Testis (tissue), 2 donors: Measurements from ENCODE around the gene RIPOR2.

Experiments used
- POLR2A ChIP-seq: fragments of 450-650 bp; IDR thresholded peaks from one replicate; pipeline ENCODE4 v1.6.1; 2017; ENCODE audit warnings: antibody characterized with exemption, mild to moderate bottlenecking, moderate library complexity
- TF ChIP-seq, protein P1 (sequence below), 3 experiments: fragments of 450-650 bp in 2 of 3; fragments of 200-600 bp in 1 of 3; sonication (generic) in 1 of 3; IDR thresholded peaks; one replicate each; pipeline ENCODE4 v1.5.1; 2016 to 2019; ENCODE audit warnings: antibody characterized with exemption in 3 of 3, mild to moderate bottlenecking in 2 of 3, moderate library complexity in 1 of 3

DNA sequence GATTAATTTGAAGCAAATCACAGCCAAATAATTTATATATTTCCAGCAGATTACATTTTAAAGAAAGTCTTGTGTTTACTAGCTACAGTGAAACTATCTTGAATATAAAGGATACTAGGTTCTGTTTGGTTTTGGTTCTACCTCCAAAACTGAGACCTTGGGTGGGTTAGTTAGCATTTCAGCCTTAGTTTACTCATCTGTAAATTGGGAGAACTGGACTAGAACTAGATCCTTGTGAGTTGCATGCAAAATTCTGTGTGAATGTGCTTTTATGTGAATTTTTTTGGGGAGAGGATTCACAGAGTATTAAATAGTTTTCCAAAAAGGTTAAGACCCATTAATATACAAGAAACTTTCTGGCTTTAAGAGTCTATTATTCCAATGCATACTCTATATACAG, 156.9 kb downstream of the RIPOR2 start:
- TF ChIP-seq, protein P1, sequence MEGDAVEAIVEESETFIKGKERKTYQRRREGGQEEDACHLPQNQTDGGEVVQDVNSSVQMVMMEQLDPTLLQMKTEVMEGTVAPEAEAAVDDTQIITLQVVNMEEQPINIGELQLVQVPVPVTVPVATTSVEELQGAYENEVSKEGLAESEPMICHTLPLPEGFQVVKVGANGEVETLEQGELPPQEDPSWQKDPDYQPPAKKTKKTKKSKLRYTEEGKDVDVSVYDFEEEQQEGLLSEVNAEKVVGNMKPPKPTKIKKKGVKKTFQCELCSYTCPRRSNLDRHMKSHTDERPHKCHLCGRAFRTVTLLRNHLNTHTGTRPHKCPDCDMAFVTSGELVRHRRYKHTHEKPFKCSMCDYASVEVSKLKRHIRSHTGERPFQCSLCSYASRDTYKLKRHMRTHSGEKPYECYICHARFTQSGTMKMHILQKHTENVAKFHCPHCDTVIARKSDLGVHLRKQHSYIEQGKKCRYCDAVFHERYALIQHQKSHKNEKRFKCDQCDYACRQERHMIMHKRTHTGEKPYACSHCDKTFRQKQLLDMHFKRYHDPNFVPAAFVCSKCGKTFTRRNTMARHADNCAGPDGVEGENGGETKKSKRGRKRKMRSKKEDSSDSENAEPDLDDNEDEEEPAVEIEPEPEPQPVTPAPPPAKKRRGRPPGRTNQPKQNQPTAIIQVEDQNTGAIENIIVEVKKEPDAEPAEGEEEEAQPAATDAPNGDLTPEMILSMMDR (IDR thresholded peaks at IDR 0.05), result no peak
- no peak for TF ChIP-seq POLR2A
